ENCODE measurements around the gene PCCB. TPM values are rescaled to one million over a fixed set of nuclear protein-coding genes. Genes with fewer than 3 reads are reported as not detected.

The PCCB gene
- total and polyA plus RNA-seq, 2 of the 8 experiments (the other 6 are each of a cell fraction or from before 2014, with no cell fraction given): 56.7 to 84.4 TPM

- no peak overlapping the region for H3K4ac ChIP-seq (replicated peaks; ENCODE audit: insufficient read length, low read depth, low read length)
- no peak overlapping the region for H2AFZ ChIP-seq (ENCODE audit: low read length)
- ChIA-PET POLR2A (ENCODE audit: partially characterized antibody) (interaction anchor here (0.6 to 1.6 kb wide), 6 partner anchors 9 to 610 kb away, joined by 3 to 5 read pairs (median 4); partner anchors contain the start of gene MSL2), CTCF (ENCODE audit: partially characterized antibody) (interaction anchor here (1.0 kb wide), 1 partner anchor 834 kb away, joined by 3 read pairs; no protein-coding TSS in a partner anchor)
- H2BK20ac ChIP-seq (ENCODE audit: low read length): no peak overlapping the region
- no peak overlapping the region for H3K9ac ChIP-seq (replicated peaks in 1 of 4; ENCODE audit: extremely low read depth in 1 of 4, low read depth in 3 of 4, low read length in 3 of 4)
- H2BK12ac ChIP-seq (ENCODE audit: low read depth, low read length): no peak overlapping the region
- H3K79me2 ChIP-seq (ENCODE audit: control insufficient read depth in 1 of 2, insufficient read depth in 2 of 2, low read length in 2 of 2): peaks cover 0 to 39% of the 10 kb centered on the region in 2 experiments; a peak in 2 of 4 replicates
- no peak overlapping the region for H2BK120ac ChIP-seq (replicated peaks; ENCODE audit: low read depth, low read length)
- no peak overlapping the region for H3K4me3 ChIP-seq (ENCODE audit: extremely low read depth in 1 of 4, insufficient read depth in 2 of 4, low read depth in 3 of 4, low read length in 4 of 4)
- peak; percentile 46 to 64 for DNase-seq (ENCODE audit: low read depth in 1 of 2, low spot score in 2 of 2)
- no peaks in the 10 kb centered on the region; the same call in 1 of the 2 replicates for H3K23me2 ChIP-seq (ENCODE audit: low read depth, low read length)
- H2BK5ac ChIP-seq (ENCODE audit: low read depth, low read length): 0 out of 2 replicates have a peak overlapping the region, but pooled peaks have one; percentile 15
- H4K91ac ChIP-seq (replicated peaks; ENCODE audit: insufficient read length, low read length): no peak overlapping the region
- peak overlapping the region; percentile 7 to 15; a peak in 2 of 4 replicates for H3K4me2 ChIP-seq (ENCODE audit: insufficient read depth in 1 of 2, low read depth in 2 of 2, low read length in 2 of 2)
- no peak overlapping the region for H4K5ac ChIP-seq (ENCODE audit: insufficient read length, low read depth, low read length)
- peak overlapping the region; percentile 55; the same call in 1 of the 2 replicates for H3K18ac ChIP-seq (ENCODE audit: extremely low read depth, low read length)
- peaks cover 0 to 8% (median 4%) of the 10 kb centered on the region in 4 experiments; a peak in 4 of 8 replicates for H3K36me3 ChIP-seq (ENCODE audit: control insufficient read depth in 2 of 4, insufficient read depth in 4 of 4, low read length in 3 of 4)
- H3K27ac ChIP-seq (ENCODE audit: low read depth, low read length): no peak overlapping the region; the same call in 1 of the 2 replicates
- TF ChIP-seq MAX (IDR thresholded peaks at IDR 0.05) (peak; percentile 37; the same call in 1 of the 2 replicates), KDM1A (IDR thresholded peaks at IDR 0.05; ENCODE audit: borderline replicate concordance, low read length) (peak; percentile 48; the same call in 1 of the 2 replicates), TAF1 (IDR thresholded peaks at IDR 0.05; ENCODE audit: low read depth, low read length) (0 out of 2 replicates have a peak, but pooled peaks have one; percentile 29), SP4 (IDR thresholded peaks at IDR 0.05; ENCODE audit: low read length) (no peak), SIRT6 (IDR thresholded peaks at IDR 0.05; ENCODE audit: low read length) (no peak), EGR1 (IDR thresholded peaks at IDR 0.05; ENCODE audit: borderline replicate concordance, low read depth, low read length) (no peak), RBBP5 (IDR thresholded peaks at IDR 0.05; ENCODE audit: borderline replicate concordance, low read depth, low read length) (0 out of 2 replicates have a peak, but pooled peaks have one; percentile 55), POLR2A (IDR thresholded peaks at IDR 0.05; ENCODE audit: control extremely low read depth in 1 of 2, low read depth in 2 of 2, low read length in 2 of 2) (0 out of 3 replicates have a peak, but pooled peaks of 1 of the 2 experiments have one; percentile 32), RAD21 (IDR thresholded peaks at IDR 0.05 in 1 of 2, conservative IDR thresholded peaks at IDR 0.05 in 1 of 2; ENCODE audit: low read depth in 2 of 2, low read length in 2 of 2) (peak in 1 of 2 experiments; percentile 12; a peak in 1 of 4 replicates), TCF12 (IDR thresholded peaks at IDR 0.05; ENCODE audit: low read depth, low read length) (peak; percentile 92; the same call in 1 of the 2 replicates)
- FAIRE-seq: no peak
- H3K14ac ChIP-seq (ENCODE audit: insufficient read length): no peak overlapping the region
- H3K9me3 ChIP-seq (ENCODE audit: insufficient read depth in 2 of 2, low read depth in 1 of 2, low read length in 1 of 2): peaks cover 9 to 18% of the 10 kb centered on the region in 2 experiments
- no peak overlapping the region; the same call in 1 of the 2 replicates for H4K8ac ChIP-seq (ENCODE audit: extremely low read depth, insufficient read depth, low read length)
- 59% methylated on average over 4 of the region's 4 CpGs; no CpG with 5 or more reads in 1 of the 2 experiments for WGBS, 2 experiments (ENCODE audit: extremely low coverage in 1 of 2, insufficient coverage in 1 of 2, insufficient read length in 1 of 2, insufficient replicate concordance in 2 of 2, low coverage in 1 of 2, low lambda C conversion rate in 2 of 2, missing lambda C conversion rate in 1 of 2)
- no peak overlapping the region; the same call in 1 of the 2 replicates for H2BK15ac ChIP-seq (ENCODE audit: low read length)
- H3K56ac ChIP-seq (replicated peaks; ENCODE audit: insufficient read length, low read depth, low read length): no peak overlapping the region
- H4K20me1 ChIP-seq (replicated peaks in 1 of 2; ENCODE audit: control insufficient read depth in 1 of 2, insufficient read depth in 2 of 2, low read length in 2 of 2): no peaks in the 10 kb centered on the region
- 0 out of 2 replicates have a peak overlapping the region, but pooled peaks have one; percentile 87 for H2AK5ac ChIP-seq (ENCODE audit: low read depth, low read length)
- H3K4me1 ChIP-seq (replicated peaks in 1 of 4; ENCODE audit: control insufficient read depth in 3 of 4, insufficient read depth in 4 of 4, low read length in 3 of 4): peaks cover 1 to 14% (median 7%) of the 10 kb centered on the region in 4 experiments; a peak in 6 of 7 replicates
- H3K27me3 ChIP-seq (replicated peaks in 1 of 4; ENCODE audit: control insufficient read depth in 3 of 4, extremely low read depth in 1 of 4, insufficient read depth in 3 of 4, low read length in 3 of 4): no peaks in the 10 kb centered on the region
- no peaks in the 10 kb centered on the region for H3K79me1 ChIP-seq (ENCODE audit: low read depth, low read length)
- H3K23ac ChIP-seq (ENCODE audit: insufficient read length): no peak overlapping the region
Observed at GRCh38 chr3:136277634-136278033, 27.5 kb downstream of the PCCB start.
